Left ventricle myocardium inferior (tissue), 1 donor: ENCODE results near the gene ALG5. TPM values are rescaled to one million over a fixed set of nuclear protein-coding genes. Genes with fewer than 3 reads are reported as not detected.

ENCODE experiments used
- DNase-seq: peaks from one replicate; pipeline ENCODE4 v3.0.0-alpha.2; 2020
- H3K27ac ChIP-seq: fragments of 200-600 bp; replicated peaks from 2 replicates; pipeline ENCODE4 v1.8.0; 2021
- H3K27me3 ChIP-seq: fragments of 200-600 bp; 2 replicates; pipeline ENCODE4 v1.8.0; 2021; ENCODE audit warnings: low read depth
- H3K36me3 ChIP-seq: fragments of 200-600 bp; 2 replicates; pipeline ENCODE4 v1.8.0; 2021
- H3K4me1 ChIP-seq: fragments of 200-600 bp; 2 replicates; pipeline ENCODE4 v1.8.0; 2021
- H3K4me3 ChIP-seq: fragments of 200-600 bp; 2 replicates; pipeline ENCODE4 v1.8.0; 2021; ENCODE audit warnings: mild to moderate bottlenecking, moderate library complexity
- H3K9me3 ChIP-seq: fragments of 200-600 bp; replicated peaks from 2 replicates; pipeline ENCODE4 v1.8.0; 2021
- CTCF ChIP-seq: fragments of 200-600 bp; IDR thresholded peaks from 2 replicates; pipeline ENCODE4 v1.8.0; 2021; ENCODE audit warnings: antibody characterized with exemption, mild to moderate bottlenecking, borderline replicate concordance
- intact Hi-C: fragments of 100-400 bp; cut with micrococcal nuclease; formaldehyde crosslinking; loops from one replicate; pipeline ENCODE4 v1.11.0; 2022
- total RNA-seq: library from RNA; stranded (reverse); fragmentation: NEBNext Ultra II Directional; extraction: Animal tissue kit (Norgen Biotek cat#: 25700); gene quantifications from one replicate; pipeline ENCODE4 v1.2.1, GENCODE V29; 2021
- donor health status: DM: no; HTN: yes; CAD: no; lungs with severe emphysema.

ALG5 gene
- total RNA-seq, 1 donor from 2014 or later = 9.1 TPM

- peaks cover 21% of the 10 kb centered on the region for H3K4me1 ChIP-seq
- H3K36me3 ChIP-seq = no peaks in the 10 kb centered on the region
- intact Hi-C loops = no loop called here
- DNase-seq = peak; percentile 83
- no peaks in the 10 kb centered on the region for H3K9me3 ChIP-seq
- peak within 1 kb of the TSS; percentile 77 for H3K4me3 ChIP-seq
- no peaks in the 10 kb centered on the region for H3K27me3 ChIP-seq
- no peak for TF ChIP-seq CTCF
- H3K27ac ChIP-seq = peak within 1 kb of the TSS; percentile 83
Measured at GRCh38 chr13:36919833-36920615, 79.1 kb downstream of the ALG5 start, which contains the start of gene SMAD9. TSS of gene SMAD9 (minus strand) at chr13:36920238. CDS start at chr13:36879689, 40,549 bp downstream.

DNA sequence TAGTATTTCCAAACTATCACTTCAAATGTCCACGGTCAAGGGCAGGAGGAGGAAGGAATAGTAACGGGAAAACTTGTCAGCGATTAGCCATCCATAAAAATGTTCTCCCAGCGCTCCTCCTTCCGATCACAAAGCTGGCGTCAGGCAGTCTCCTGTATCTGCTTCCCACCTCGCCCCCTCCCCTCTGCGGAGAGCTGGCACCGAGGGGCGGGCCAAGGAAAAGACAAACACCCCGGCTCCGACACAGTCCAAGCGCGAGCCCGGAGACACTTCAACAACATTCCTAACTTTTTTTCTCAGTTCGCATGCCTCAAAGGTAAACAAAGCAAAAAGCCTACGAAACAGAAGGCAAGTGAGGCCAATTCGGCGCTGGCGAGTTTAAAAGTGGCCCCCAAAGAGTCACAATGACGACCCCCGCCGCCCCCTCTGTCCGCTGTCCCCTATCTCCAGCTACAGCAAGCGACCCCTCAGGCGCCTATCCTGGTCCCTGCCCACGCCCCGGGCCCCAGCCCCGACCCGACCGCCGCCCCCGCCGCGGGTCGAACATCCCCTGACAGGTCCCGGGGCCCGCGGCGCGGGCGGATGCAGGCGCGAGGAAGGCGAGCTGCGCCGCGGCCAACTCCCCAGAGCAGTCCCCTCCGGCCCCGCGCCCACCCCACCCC lies 79.8 kb downstream of the ALG5 start:
- Histone ChIP-seq H3K4me1 (peaks cover 24% of the 10 kb centered on the region), H3K27ac (peak overlapping the region; percentile 83), H3K4me3 (peak overlapping the region; percentile 77), H3K36me3 (no peaks in the 10 kb centered on the region), H3K27me3 (no peaks in the 10 kb centered on the region), H3K9me3 (no peaks in the 10 kb centered on the region)
- DNase-seq = peak; percentile 37
- TF ChIP-seq CTCF = no peak
- intact Hi-C loops = no loop called here

GRCh38 chr13:36918246-36919131 lies 80.7 kb downstream of the ALG5 start:
- Histone ChIP-seq H3K27me3 (no peaks in the 10 kb centered on the region), H3K9me3 (no peaks in the 10 kb centered on the region), H3K36me3 (no peaks in the 10 kb centered on the region), H3K4me1 (peaks cover 24% of the 10 kb centered on the region), H3K4me3 (peak overlapping the region; percentile 77), H3K27ac (peak overlapping the region; percentile 83)
- no peak for DNase-seq
- intact Hi-C loops = no loop called here
- TF ChIP-seq CTCF = no peak

GRCh38 chr13:36917311-36917710 lies 81.8 kb downstream of the ALG5 start:
- Histone ChIP-seq H3K4me3 (no peak overlapping the region), H3K36me3 (no peaks in the 10 kb centered on the region), H3K9me3 (no peaks in the 10 kb centered on the region), H3K27ac (no peak overlapping the region), H3K27me3 (no peaks in the 10 kb centered on the region), H3K4me1 (peaks cover 24% of the 10 kb centered on the region)
- TF ChIP-seq CTCF = no peak
- intact Hi-C loops = no loop called here
- DNase-seq = no peak
